K562 (cell line): ENCODE data around the gene CLDN7. TPM values are rescaled to one million over a fixed set of nuclear protein-coding genes. Genes with fewer than 3 reads are reported as not detected.

Source experiments
- ATAC-seq: fragments of 200-7000 bp; cut with Tn5 transposase; 3 replicates; pipeline ENCODE4 v1.9.1; 2020; ENCODE audit warnings: moderate library complexity
- BruUV-seq: library from RNA; stranded (reverse); fragments of 400-500 nt; replicated peaks from 2 replicates; lab custom pipeline; 2021; lab: Mats Ljungman, UMichigan
- CTCF ChIA-PET: fragments of 300-600 bp; formaldehyde crosslinking; extraction: SDS; loops from one replicate; lab custom pipeline; 2021; ENCODE audit warnings: low intra/inter-chr PET ratio; lab: Yijun Ruan, JAX
- POLR2A ChIA-PET: fragments of 300-600, 350-650 bp; sonication (Branson Sonifier 250); formaldehyde crosslinking; extraction: SDS; loops from one replicate; lab custom pipeline; 2021; ENCODE audit warnings: antibody characterized with exemption, inconsistent platforms; lab: Yijun Ruan, JAX
- DNase-seq, 4 experiments: peaks; one replicate each; pipeline versions ENCODE4 v3.0.0 to v3.0.0-alpha.2; 2011 to 2018; ENCODE audit warnings: low spot score in 3 of 4, mixed read lengths in 3 of 4; ENCODE audit errors: extremely low read depth in 1 of 4
- FAIRE-seq: peaks from 2 replicates; lab custom pipeline; 2011; peaks lifted over from hg19 to GRCh38; lab: Jason Lieb, UNC
- H2AFZ ChIP-seq: 2 replicates; pipeline ENCODE4 v1.6.0; 2011; ENCODE audit warnings: low read depth, low read length, control low read depth, inconsistent platforms
- H3K27ac ChIP-seq: fragments of 200-600 bp; 3 replicates; pipeline ENCODE4 v1.8.0; 2011; ENCODE audit warnings: low read depth, mild to moderate bottlenecking, control low read depth, inconsistent platforms, low read length, moderate library complexity, mixed read lengths; ENCODE audit errors: extremely low read depth
- H3K27me3 ChIP-seq, 2 experiments: fragments of 300-600 bp in 1 of 2; 2 replicates in 1 of 2; 3 replicates in 1 of 2; pipeline versions ENCODE4 v1.6.0 to v1.8.0; 2011; ENCODE audit warnings: inconsistent platforms in 2 of 2, low read length in 2 of 2, mild to moderate bottlenecking in 1 of 2, mixed read lengths in 1 of 2, moderate library complexity in 1 of 2; ENCODE audit not compliant: control insufficient read depth in 2 of 2, insufficient read depth in 2 of 2
- H3K36me3 ChIP-seq: fragments of 300-600 bp; 3 replicates; pipeline ENCODE4 v1.8.0; 2011; ENCODE audit warnings: mild to moderate bottlenecking, low read length, inconsistent platforms; ENCODE audit not compliant: control insufficient read depth, insufficient read depth
- H3K4me1 ChIP-seq, 2 experiments: fragments of 200-600 bp in 1 of 2; replicated peaks in 1 of 2; 2 replicates in 1 of 2; 3 replicates in 1 of 2; pipeline versions ENCODE4 v1.5.1 to v1.8.0; 2011; ENCODE audit warnings: inconsistent platforms in 2 of 2, low read length in 2 of 2, mild to moderate bottlenecking in 1 of 2, mixed read lengths in 1 of 2, moderate library complexity in 1 of 2; ENCODE audit not compliant: control insufficient read depth in 2 of 2, insufficient read depth in 2 of 2
- H3K4me2 ChIP-seq: 2 replicates; pipeline ENCODE4 v1.6.1; 2011; ENCODE audit warnings: low read length, control low read depth, inconsistent platforms, mixed read lengths; ENCODE audit not compliant: insufficient read depth
- H3K4me3 ChIP-seq: fragments of 200-600 bp; sonication (generic), shearing (Covaris generic); 2 replicates; pipeline ENCODE4 v1.5.1; 2016; ENCODE audit warnings: control low read depth, inconsistent platforms
- H3K79me2 ChIP-seq: fragments of 200-600 bp; 3 replicates; pipeline ENCODE4 v1.8.0; 2011; ENCODE audit warnings: low read length, inconsistent platforms; ENCODE audit not compliant: control insufficient read depth, insufficient read depth
- H3K9ac ChIP-seq, 2 experiments: 2 replicates each; pipeline versions ENCODE4 v1.6.0 to v1.6.1; 2011; ENCODE audit warnings: low read depth in 2 of 2, low read length in 2 of 2, control low read depth in 1 of 2, inconsistent platforms in 1 of 2, mild to moderate bottlenecking in 1 of 2, mixed read lengths in 1 of 2; ENCODE audit not compliant: insufficient read depth in 1 of 2
- H3K9me1 ChIP-seq: one replicate; pipeline ENCODE4 v1.6.0; 2011; ENCODE audit warnings: inconsistent platforms, mild to moderate bottlenecking, low read length, moderate library complexity; ENCODE audit not compliant: control insufficient read depth, insufficient read depth
- H3K9me3 ChIP-seq: replicated peaks from 2 replicates; pipeline ENCODE4 v1.5.1; 2011; ENCODE audit warnings: low read depth, low read length, inconsistent platforms; ENCODE audit not compliant: control insufficient read depth, insufficient read depth
- H4K20me1 ChIP-seq: replicated peaks from 2 replicates; pipeline ENCODE4 v1.6.1; 2011; ENCODE audit warnings: low read length, inconsistent platforms, mixed read lengths; ENCODE audit not compliant: control insufficient read depth, insufficient read depth
- ARID2 ChIP-seq: fragments of 450-650 bp; IDR thresholded peaks from 2 replicates; pipeline ENCODE4 v1.6.1; 2017; ENCODE audit warnings: antibody characterized with exemption, mild to moderate bottlenecking
- CHD1 ChIP-seq: fragments of 200-600 bp; sonication (generic); IDR thresholded peaks from one replicate; pipeline ENCODE4 v1.6.1; 2012; ENCODE audit warnings: mild to moderate bottlenecking, moderate library complexity, low read length, inconsistent platforms
- DDX20 ChIP-seq: fragments of 450-650 bp; IDR thresholded peaks from 2 replicates; pipeline ENCODE4 v1.6.1; 2016; ENCODE audit warnings: missing genetic modification characterization, low read depth, mild to moderate bottlenecking, missing compliant biosample characterization, moderate library complexity
- FOXK1 ChIP-seq: sonication (generic); formaldehyde crosslinking; IDR thresholded peaks from 2 replicates; pipeline ENCODE4 v1.8.0; 2022; ENCODE audit warnings: missing genetic modification reagents, mild to moderate bottlenecking, borderline replicate concordance
- GTF2F1 ChIP-seq: IDR thresholded peaks from 2 replicates; pipeline ENCODE4 v1.6.1; 2011; ENCODE audit warnings: low read depth, low read length, improper control_type of control experiment
- HMG20A ChIP-seq: fragments of 450-650 bp; formaldehyde crosslinking; conservative IDR thresholded peaks from 2 replicates; pipeline ENCODE4 v1.4.0; 2020; ENCODE audit warnings: mild to moderate bottlenecking, mixed read lengths
- POLR2G ChIP-seq: fragments of 200-400 bp; formaldehyde crosslinking; IDR thresholded peaks from 2 replicates; pipeline ENCODE4 v1.6.1; 2017; ENCODE audit warnings: low read depth, mild to moderate bottlenecking, antibody characterized with exemption, low read length, moderate library complexity
- PRMT5 ChIP-seq: sonication (generic); formaldehyde crosslinking; IDR thresholded peaks from 2 replicates; pipeline ENCODE4 v1.5.0; 2020; ENCODE audit warnings: missing genetic modification reagents
- SMAD3 ChIP-seq: fragments of 450-650 bp; formaldehyde crosslinking; conservative IDR thresholded peaks from 2 replicates; pipeline ENCODE4 v1.4.0; 2020; ENCODE audit warnings: mild to moderate bottlenecking
- SMARCC2 ChIP-seq: fragments of 450-650 bp; IDR thresholded peaks from 2 replicates; pipeline ENCODE4 v1.6.1; 2017; ENCODE audit warnings: antibody characterized with exemption, moderate library complexity, mild to moderate bottlenecking, low read depth
- TFAM ChIP-seq: fragments of 250-450 bp; sonication (Bioruptor Pico); conservative IDR thresholded peaks from 2 replicates; pipeline ENCODE4 v1.5.0; 2021; ENCODE audit warnings: mild to moderate bottlenecking, moderate library complexity
- ZBTB2 ChIP-seq: fragments of 450-650 bp; IDR thresholded peaks from 2 replicates; pipeline ENCODE4 v1.6.1; 2016; ENCODE audit warnings: antibody characterized with exemption
- ZKSCAN3 ChIP-seq: fragments of 250-450 bp; sonication (Bioruptor Pico); IDR thresholded peaks from 2 replicates; pipeline ENCODE4 v1.4.0; 2020
- ZNF175 ChIP-seq: fragments of 200-800 bp; sonication (Bioruptor generic); IDR thresholded peaks from 2 replicates; pipeline ENCODE4 v1.6.1; 2016; ENCODE audit warnings: low read depth, mild to moderate bottlenecking, missing genetic modification characterization, missing compliant biosample characterization
- ZNF239 ChIP-seq: fragments of 250-450 bp; sonication (Bioruptor Pico); IDR thresholded peaks from 2 replicates; pipeline ENCODE4 v1.4.0; 2020; ENCODE audit warnings: mild to moderate bottlenecking
- ZNF354B ChIP-seq: fragments of 250-450 bp; sonication (Bioruptor Pico); IDR thresholded peaks from 2 replicates; pipeline ENCODE4 v1.4.0; 2020
- ZNF764 ChIP-seq: fragments of 250-450 bp; sonication (Bioruptor Pico); IDR thresholded peaks from 2 replicates; pipeline ENCODE4 v1.4.0; 2020; ENCODE audit warnings: low read depth, mild to moderate bottlenecking, moderate library complexity
- WGBS: fragments of 100-300 bp; shearing (Covaris generic); methylation state at CpG from one replicate; pipeline ENCODE4 v1.1.6; 2016; ENCODE audit warnings: low coverage, mixed read lengths; ENCODE audit not compliant: insufficient coverage; ENCODE audit errors: missing lambda C conversion rate; 5-methylcytosine and 5-hydroxymethylcytosine counted together
- in situ Hi-C: fragments of 300-500 bp; cut with MboI; formaldehyde crosslinking; loops from 4 replicates; pipeline ENCODE4 v1.15.0; 2018; ENCODE audit warnings: inconsistent platforms, mixed read lengths
- intact Hi-C: fragments of 100-400 bp; cut with micrococcal nuclease; formaldehyde crosslinking; loops from 2 replicates; pipeline ENCODE4 v1.14.2; 2022
- polyA plus RNA-seq, 8 experiments: library from polyadenylated mRNA; depleted of rRNA in 4 of 8; stranded (reverse) in 5 of 8; unstranded in 3 of 8; fragments of >200 nt; fragmentation: Nextera tagmentation in 2 of 8; fragmentation: Illumina TruSeq in 1 of 8; extraction: Ambion mirVana in 2 of 8; extraction: Trizol in 1 of 8; gene quantifications; 2 replicates each; pipeline versions ENCODE4 v1.2.1 to v1.2.3, GENCODE V29; 2011 to 2014; ENCODE audit warnings: inconsistent platforms in 1 of 8, missing spikeins in 1 of 8
- total RNA-seq, 7 experiments: library from RNA; depleted of rRNA in 6 of 7; stranded (reverse); fragments of >200 nt in 6 of 7; fragmentation: Illumina TruSeq in 2 of 7; extraction: Trizol in 2 of 7; gene quantifications; 2 replicates each; pipeline versions ENCODE4 v1.2.1 to v1.2.3, GENCODE V29; 2011 to 2021; ENCODE audit warnings: low replicate concordance in 1 of 7
- TF ChIP-seq, protein P1 (sequence below): fragments of 450-650 bp; formaldehyde crosslinking; IDR thresholded peaks from 2 replicates; pipeline ENCODE4 v1.4.0; 2020; ENCODE audit warnings: mild to moderate bottlenecking, moderate library complexity

CLDN7 gene
- total and polyA plus RNA-seq, 9 of the 15 experiments (the other 6 are each of a cell fraction or from before 2014, with no cell fraction given) = 2.2 to 14.5 (median 7.6) TPM

- H3K4me3 ChIP-seq = peak overlapping the region; percentile 68
- H4K20me1 ChIP-seq = no peaks in the 10 kb centered on the region
- peaks cover 49% of the 10 kb centered on the region for H3K79me2 ChIP-seq
- BruUV-seq = no TSS peak
- TF ChIP-seq SMAD3 (CRISPR knock-in tag) (no peak), DDX20 (no peak), GTF2F1 (no peak), TFAM (CRISPR knock-in tag) (no peak), ZNF354B (CRISPR knock-in tag) (no peak), ZNF764 (no peak), CHD1 (no peak), ZBTB2 (no peak), ZNF239 (no peak), POLR2G (no peak), HMG20A (no peak), FOXK1 (CRISPR knock-in tag) (no peak), ARID2 (no peak), ZNF175 (CRISPR knock-in tag) (no peak), PRMT5 (CRISPR knock-in tag) (no peak), ZKSCAN3 (CRISPR knock-in tag) (no peak), SMARCC2 (no peak)
- TF ChIP-seq, protein P1, sequence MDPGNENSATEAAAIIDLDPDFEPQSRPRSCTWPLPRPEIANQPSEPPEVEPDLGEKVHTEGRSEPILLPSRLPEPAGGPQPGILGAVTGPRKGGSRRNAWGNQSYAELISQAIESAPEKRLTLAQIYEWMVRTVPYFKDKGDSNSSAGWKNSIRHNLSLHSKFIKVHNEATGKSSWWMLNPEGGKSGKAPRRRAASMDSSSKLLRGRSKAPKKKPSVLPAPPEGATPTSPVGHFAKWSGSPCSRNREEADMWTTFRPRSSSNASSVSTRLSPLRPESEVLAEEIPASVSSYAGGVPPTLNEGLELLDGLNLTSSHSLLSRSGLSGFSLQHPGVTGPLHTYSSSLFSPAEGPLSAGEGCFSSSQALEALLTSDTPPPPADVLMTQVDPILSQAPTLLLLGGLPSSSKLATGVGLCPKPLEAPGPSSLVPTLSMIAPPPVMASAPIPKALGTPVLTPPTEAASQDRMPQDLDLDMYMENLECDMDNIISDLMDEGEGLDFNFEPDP (CRISPR knock-in tag) = no peak
- TF ChIP-seq, all 486 proteins: peak for 0
- POLR2A ChIA-PET = interaction anchor here (0.6 to 3.6 kb wide), 6 partner anchors 8 to 648 kb away, joined by 3 to 16 read pairs (median 6); partner anchors contain the start of genes ACADVL, CTDNEP1, DLG4 and DVL2
- peaks cover 17 to 22% of the 10 kb centered on the region in 2 experiments; a peak in 4 of 5 replicates for H3K4me1 ChIP-seq
- H3K9me3 ChIP-seq = no peaks in the 10 kb centered on the region
- no peaks in the 10 kb centered on the region for H3K27me3 ChIP-seq
- ATAC-seq (no peak), FAIRE-seq (peak; percentile 6), DNase-seq (no peak)
- peak overlapping the region; percentile 90 for H3K4me2 ChIP-seq
- H3K9ac ChIP-seq = peak overlapping the region; percentile 80 to 97; a peak in 2 of 4 replicates
- H3K9me1 ChIP-seq = no peaks in the 10 kb centered on the region
- CTCF ChIA-PET = no interaction called here
- intact Hi-C loops (no loop called here), in situ Hi-C loops (no loop called here)
- 0% methylated on average over 1 of the region's 2 CpGs for WGBS
- H3K36me3 ChIP-seq = peaks cover 53% of the 10 kb centered on the region
- no peak overlapping the region for H2AFZ ChIP-seq
- peak overlapping the region; percentile 98; the same call in 2 of the 3 replicates for H3K27ac ChIP-seq
These were observed 18.9 kb downstream of the CLDN7 start for GRCh38 chr17:7243453-7243729.
